Measurements from ENCODE around the gene NGB.

Gene NGB

DNA sequence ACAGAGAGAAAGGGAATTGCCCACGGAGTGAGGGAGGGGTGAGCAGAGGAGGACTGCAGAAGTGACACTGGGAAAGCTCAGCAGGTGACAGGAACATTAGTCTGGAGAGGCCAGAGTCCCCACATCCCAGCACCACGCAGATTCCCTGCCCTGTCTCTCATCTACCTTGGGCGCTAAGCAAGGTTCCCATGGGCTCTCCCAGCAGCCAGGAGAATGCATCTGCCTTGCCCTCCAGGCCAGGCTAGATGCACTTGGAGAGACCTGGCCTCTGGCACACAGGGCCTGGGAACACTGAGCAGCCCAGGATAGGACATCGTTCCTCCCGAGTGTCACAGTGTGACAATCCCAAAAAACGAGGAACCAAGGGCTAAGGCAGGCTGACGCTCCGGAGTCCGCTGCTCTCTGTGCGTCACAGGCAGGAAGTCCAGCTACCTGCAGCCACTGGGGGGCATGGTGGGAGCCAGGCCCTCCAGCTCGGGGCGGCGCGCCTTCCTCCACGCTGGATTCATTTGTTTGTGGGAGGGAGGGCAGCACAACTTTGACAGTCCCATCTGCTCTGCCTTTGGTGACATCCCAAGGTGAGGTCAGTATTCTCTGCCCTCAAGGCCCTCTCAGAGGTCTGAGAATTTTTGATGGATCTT lies 5.4 kb upstream of the NGB start:
- H3K36me3 Mint-ChIP-seq: peaks cover 2% of the 10 kb centered on the region

DNA sequence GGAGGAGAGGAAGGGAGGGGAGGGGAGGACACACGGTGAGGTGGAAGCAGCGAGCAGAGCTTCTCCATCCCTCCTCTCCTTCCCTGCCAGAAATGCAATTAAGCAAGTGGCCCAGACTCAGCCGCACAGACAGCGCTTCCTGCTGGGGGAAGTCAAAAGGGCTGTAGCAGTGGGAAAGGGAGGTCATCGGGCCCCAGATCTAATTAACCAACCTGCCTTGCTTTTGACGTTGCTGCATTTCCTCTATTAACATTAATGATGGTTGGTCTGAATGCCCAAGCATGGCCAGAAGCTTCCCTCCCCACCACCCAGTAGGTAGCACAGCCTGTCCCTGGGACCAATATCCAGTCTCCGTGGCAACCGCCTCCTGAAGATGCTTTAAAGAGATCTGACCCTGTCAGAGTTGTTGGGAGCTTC lies 4.6 kb upstream of the NGB start:
- Mint-ChIP-seq H3K4me1 (no peaks in the 10 kb centered on the region), H3K4me3 (no peak overlapping the region), H3K36me3 (peaks cover 2% of the 10 kb centered on the region), H3K27ac (no peak overlapping the region), H3K9me3 (no peaks in the 10 kb centered on the region), H3K27me3 (peaks cover 12% of the 10 kb centered on the region)

More for the DNA sequence above, 5.4 kb upstream of the NGB start:
- Mint-ChIP-seq H3K27me3 (peaks cover 9% of the 10 kb centered on the region), H3K4me3 (no peak overlapping the region), H3K27ac (peak overlapping the region; percentile 65), H3K9me3 (no peaks in the 10 kb centered on the region), H3K4me1 (no peaks in the 10 kb centered on the region)

DNA sequence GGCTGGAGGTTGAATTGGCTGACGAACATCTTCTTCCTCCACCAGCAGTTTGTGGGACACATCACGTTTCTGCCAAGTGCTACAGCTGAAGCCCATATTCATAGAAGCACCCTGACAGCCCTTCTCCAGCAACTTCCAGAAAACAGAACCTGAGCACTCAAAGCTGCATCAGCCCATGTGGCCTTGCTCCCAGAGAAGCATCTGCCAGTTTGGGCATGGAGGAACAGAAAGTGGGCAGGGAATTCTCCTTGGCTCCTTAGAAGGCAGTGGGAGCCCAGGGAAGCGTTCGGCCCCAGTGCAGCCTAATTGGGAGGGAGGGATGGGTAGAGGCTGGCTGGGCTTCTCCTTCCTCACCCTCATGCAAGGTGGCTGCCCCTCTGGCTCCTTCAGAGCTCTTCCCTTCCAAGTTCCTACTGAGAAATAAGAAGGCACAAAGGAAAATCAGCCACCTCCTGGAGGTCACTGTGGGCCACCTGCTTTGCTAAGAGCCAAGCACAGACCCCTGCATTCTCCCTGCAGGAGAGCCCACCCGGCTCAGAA lies 4.1 kb upstream of the NGB start:
- peaks cover 2% of the 10 kb centered on the region for H3K36me3 Mint-ChIP-seq

DNA sequence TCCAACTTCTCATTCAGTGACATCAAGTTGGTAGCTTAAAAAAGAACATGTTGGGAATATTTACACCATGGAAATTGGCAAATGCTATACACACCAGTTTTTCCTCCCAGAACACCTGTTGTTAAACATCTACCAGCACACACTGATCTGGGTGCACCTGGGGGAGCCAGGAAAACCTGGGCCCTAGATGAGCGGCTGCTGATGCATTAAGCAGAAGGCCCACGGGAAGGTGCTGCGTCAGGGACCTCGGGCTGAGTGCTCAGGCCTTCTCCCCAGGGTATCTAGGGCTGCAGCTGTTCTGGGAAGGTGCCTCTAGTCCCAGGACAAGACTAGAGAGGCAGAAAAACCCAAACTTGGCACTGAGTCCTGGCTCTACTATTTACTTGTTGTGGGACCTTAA lies 2.8 kb upstream of the NGB start:
- peaks cover 19% of the 10 kb centered on the region for H3K27me3 Mint-ChIP-seq
- peaks cover 4% of the 10 kb centered on the region for H3K4me1 Mint-ChIP-seq
- H3K27ac Mint-ChIP-seq: no peak overlapping the region
- H3K4me3 Mint-ChIP-seq: no peak overlapping the region
- peaks cover 2% of the 10 kb centered on the region for H3K36me3 Mint-ChIP-seq
- no peaks in the 10 kb centered on the region for H3K9me3 Mint-ChIP-seq

More for the DNA sequence above, 4.1 kb upstream of the NGB start:
- Mint-ChIP-seq H3K27me3 (peaks cover 12% of the 10 kb centered on the region), H3K4me1 (peaks cover under 1% of the 10 kb centered on the region), H3K4me3 (no peak overlapping the region), H3K27ac (no peak overlapping the region), H3K9me3 (no peaks in the 10 kb centered on the region)

DNA sequence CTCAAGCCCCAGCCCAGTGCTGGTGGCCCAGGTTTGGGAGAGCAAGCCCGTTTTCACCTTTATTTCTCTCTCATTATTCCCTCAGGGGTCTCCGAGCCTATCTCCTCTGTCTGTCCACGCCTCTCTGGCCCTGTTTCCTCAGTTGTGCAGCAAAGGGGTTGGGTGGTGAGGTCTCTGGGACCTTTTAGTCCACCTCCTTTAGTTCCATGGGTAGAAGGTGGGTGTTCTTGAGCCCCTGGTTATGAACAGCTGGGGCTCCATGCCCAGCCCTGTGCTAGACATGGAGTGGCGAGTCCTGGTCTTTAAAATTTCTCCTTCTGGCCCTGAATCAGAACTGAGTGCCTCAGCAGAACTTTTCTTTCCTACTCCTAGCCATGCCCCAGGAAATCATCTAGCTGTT lies 1.3 kb upstream of the NGB start:
- Mint-ChIP-seq H3K9me3 (peaks cover 5% of the 10 kb centered on the region), H3K27me3 (peaks cover 25% of the 10 kb centered on the region), H3K4me1 (peaks cover 4% of the 10 kb centered on the region), H3K4me3 (no peak overlapping the region), H3K27ac (no peak overlapping the region), H3K36me3 (peaks cover 4% of the 10 kb centered on the region)

DNA sequence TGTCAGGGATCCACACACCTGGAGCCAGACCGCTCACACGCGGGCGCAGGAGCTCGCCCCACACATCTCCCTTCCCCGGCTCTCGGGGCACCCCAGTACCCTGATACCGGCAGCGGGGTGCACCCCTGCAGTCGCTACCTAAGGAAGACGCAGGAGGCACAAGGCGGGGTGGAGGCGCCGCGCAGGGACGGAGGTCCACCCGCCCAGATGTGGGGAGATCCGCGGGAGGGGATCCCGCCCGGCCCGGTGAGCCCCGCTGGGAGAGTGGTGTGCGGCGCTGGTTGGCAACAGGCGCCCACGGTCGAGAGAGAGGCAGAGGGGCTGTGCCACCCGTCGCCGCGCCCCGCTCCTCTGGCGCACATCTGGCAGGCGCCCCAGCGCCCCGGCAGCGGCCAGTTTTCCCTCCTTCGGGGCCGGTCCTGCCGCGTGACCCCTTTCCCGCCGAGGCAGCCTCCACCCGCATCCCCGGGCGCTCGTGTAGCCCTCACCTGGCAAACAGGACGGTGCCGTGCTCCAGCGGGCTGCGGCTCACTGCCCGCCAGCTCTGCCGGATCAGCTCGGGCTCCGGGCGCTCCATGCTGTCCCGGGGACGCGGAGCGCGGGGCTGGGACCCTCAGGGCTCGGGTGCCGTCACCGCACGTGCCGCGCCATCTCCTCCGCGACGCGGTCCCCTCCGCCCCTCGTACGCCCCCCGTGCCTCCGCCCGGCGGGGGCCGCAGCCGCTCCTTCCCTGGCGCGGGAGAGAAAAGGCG lies 469 bp downstream of the NGB start:
- Mint-ChIP-seq H3K4me3 (no peak overlapping the region), H3K27ac (no peak overlapping the region), H3K9me3 (peaks cover 5% of the 10 kb centered on the region), H3K36me3 (peaks cover 1% of the 10 kb centered on the region), H3K4me1 (peaks cover 4% of the 10 kb centered on the region), H3K27me3 (peaks cover 25% of the 10 kb centered on the region)

DNA sequence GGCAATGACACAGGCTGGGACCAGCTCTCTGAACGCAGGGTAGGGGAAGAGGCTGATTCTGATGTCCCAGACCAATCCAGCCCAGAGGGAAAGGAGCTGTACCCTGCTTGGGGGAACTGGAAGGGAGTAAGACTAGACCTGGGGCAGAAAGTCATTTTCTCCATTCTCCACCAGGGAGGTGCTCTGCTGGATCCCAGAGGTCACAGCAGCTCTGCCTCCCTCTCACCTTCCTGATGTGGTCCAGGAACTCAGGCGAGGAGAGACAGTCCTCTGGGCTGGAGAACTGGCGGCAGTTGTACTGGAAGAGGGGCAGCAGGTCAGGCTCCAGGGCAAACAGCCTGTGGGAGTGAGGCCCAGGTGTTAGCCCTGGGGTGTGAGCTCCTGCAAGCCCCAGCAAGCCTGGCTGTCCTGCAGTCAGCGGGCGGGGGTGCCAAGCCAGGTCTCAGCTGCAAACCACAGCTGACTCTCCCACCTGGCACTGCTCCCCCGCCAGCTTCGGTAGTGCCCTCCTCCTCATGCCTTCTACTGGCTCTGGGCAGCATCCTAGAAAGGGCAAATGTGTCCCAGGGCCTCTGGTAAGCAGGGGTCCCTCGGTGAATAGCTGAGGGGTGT lies 1.9 kb downstream of the NGB start:
- peaks cover 25% of the 10 kb centered on the region for H3K27me3 Mint-ChIP-seq

DNA sequence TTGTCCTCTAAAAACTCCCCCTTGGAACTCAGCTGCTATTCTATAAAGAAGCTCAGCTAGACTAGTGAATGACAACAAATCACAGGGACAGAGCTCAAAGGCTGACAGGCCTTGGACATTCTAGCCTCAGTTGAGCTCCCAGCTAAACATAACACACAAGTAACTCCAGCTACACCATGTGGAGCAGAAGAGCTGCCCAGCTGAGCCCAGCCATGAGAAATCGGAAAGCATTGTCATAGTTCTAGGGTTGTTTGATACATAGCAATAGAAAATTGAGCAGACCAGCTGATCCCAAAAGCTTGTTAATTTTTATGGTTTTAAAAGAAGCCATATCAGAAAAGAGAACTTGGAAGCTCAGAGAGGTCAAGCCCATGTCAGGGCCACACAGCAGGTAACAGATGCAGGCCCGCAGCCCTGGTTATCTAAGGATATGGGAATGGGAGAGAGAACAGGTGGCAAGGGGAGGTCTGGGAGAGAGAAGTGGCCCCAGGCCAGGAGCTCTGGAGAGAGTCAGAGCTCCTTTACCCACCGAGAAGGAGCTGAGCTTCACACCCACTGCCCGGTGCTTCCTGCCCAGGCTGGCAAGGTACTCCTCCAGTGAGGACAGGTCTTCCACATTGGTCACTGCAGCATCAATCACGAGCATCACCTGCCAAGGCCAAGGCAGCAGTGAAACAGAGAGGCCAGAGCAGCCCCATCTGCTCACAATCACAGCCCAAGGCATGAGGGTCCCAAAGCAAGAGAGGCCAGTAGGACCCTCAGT lies 2.9 kb downstream of the NGB start:
- Mint-ChIP-seq H3K27me3 (peaks cover 25% of the 10 kb centered on the region), H3K4me3 (no peak overlapping the region), H3K27ac (no peak overlapping the region), H3K36me3 (peaks cover 1% of the 10 kb centered on the region), H3K9me3 (peaks cover 5% of the 10 kb centered on the region), H3K4me1 (peaks cover 4% of the 10 kb centered on the region)

More for the DNA sequence above, 1.9 kb downstream of the NGB start:
- H3K4me3 Mint-ChIP-seq: no peak overlapping the region
- peaks cover 1% of the 10 kb centered on the region for H3K36me3 Mint-ChIP-seq
- H3K9me3 Mint-ChIP-seq: peaks cover 5% of the 10 kb centered on the region
- no peak overlapping the region for H3K27ac Mint-ChIP-seq
- H3K4me1 Mint-ChIP-seq: peaks cover 4% of the 10 kb centered on the region

DNA sequence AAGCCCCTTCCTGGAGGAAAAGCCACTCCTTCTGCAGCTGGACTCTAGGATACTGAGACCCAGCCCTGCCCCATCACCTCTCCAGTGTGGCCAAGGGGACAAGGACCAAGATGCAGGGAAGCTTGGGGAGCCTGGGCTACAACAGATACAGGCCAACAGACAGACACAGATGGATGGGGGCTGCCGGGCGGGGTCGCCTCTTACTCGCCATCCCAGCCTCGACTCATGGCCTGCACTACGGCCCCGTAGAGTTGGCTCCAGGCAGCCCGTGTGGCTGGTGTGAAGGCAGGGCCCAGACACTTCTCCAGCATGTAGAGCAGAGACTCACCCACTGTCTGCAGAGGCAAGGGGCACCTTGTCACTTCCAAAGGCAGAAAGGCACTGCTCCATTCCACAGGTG lies 4.7 kb downstream of the NGB start:
- no peak overlapping the region for H3K27ac Mint-ChIP-seq
- peaks cover 18% of the 10 kb centered on the region for H3K27me3 Mint-ChIP-seq
- peaks cover 5% of the 10 kb centered on the region for H3K9me3 Mint-ChIP-seq
- peaks cover 1% of the 10 kb centered on the region for H3K36me3 Mint-ChIP-seq
- no peak overlapping the region for H3K4me3 Mint-ChIP-seq
- peaks cover 4% of the 10 kb centered on the region for H3K4me1 Mint-ChIP-seq

DNA sequence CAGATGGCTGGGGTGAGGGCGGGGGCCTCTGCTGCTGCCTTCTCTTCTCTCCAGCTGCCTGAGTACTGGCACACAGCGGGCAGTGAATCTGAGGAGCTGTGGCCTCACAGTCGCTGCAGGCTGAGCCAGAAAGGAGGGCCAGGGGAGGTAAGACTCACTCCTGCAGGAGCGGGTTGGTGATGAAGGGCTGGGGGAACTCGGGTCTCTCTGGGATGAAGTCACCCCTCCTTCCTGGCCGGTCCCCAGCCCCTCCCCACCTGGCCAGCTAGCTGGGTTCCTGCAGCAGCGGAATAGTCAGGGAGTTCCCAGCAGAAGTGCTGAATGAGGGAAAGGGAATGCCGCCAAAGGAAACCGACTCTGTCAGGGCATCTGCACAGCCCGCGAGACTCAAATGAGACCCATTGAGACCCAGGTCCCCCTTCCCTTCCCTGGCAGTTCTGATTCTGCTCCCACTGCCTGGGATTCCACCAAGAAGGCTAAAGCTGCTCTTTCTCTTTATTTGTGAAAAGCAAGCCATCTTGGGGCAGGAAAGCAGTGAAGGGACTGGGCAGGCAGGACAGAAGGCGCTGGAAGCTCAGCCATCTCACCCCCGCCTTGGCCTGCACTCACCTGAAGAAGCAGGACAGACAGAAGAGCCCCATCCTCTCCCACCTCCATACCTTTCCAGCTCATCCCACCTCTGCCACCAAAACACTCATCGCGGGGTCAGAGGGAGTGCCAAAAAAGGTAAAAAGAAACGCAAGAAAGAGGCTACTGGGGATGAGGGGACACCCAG lies 5.3 kb downstream of the NGB start:
- Mint-ChIP-seq H3K27me3 (peaks cover 16% of the 10 kb centered on the region), H3K4me3 (no peak overlapping the region), H3K9me3 (peaks cover 5% of the 10 kb centered on the region), H3K36me3 (peaks cover 1% of the 10 kb centered on the region), H3K4me1 (peaks cover 4% of the 10 kb centered on the region), H3K27ac (no peak overlapping the region)

DNA sequence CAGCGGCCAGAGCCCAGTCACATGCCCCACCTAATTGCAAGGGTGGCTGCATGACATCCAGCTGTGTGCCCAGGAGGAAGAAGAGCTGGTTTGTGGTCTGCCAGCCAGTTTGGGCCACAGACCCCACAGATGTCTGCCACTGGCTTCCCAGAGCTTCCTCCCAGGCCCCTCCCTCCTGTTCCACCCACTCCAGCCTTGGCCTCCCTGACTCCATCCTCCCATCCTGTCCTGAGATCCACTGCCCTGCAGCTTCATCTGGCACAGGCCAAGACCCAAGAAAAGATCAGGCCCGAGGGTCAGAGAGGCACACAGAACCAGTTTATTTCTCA lies 5.9 kb downstream of the NGB start:
- peaks cover 5% of the 10 kb centered on the region for H3K9me3 Mint-ChIP-seq
- H3K27ac Mint-ChIP-seq: no peak overlapping the region
- H3K4me3 Mint-ChIP-seq: no peak overlapping the region
- peaks cover 4% of the 10 kb centered on the region for H3K4me1 Mint-ChIP-seq
- H3K27me3 Mint-ChIP-seq: peaks cover 16% of the 10 kb centered on the region
- H3K36me3 Mint-ChIP-seq: peaks cover 1% of the 10 kb centered on the region

DNA sequence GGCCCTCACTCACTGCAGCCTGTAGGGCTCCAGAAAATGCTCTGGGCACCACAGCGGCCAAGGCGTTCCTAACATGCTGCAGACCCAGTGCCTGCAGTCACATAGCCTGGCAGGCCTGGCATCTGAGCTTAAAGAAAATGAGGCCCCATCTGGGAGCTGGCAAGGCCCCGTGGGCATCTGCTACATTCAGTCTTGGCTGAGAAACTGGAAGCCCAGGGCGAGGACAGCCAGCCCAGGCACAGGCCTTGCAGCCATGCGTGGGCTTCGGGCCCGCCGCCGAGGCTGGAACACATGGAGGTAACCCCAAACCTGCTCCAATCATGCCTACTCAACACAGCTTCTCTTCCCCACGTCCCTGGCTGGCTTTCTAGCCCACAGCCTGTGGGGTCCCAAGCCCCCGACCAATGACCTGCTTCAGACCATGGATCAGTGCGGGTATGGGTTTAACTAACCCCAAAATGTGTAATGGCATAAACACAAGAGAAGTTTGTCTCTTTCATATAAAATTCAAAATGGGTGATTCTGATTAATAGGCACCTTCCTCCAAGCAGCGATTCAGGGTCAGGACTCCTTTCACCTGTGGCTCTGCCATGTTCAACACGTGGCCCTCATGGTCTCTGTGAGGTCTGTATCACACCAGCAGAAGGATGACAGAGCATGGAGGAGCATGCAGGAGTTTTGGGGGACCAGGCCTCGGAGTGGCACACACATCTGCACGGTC lies 6.4 kb downstream of the NGB start:
- peaks cover 1% of the 10 kb centered on the region for H3K36me3 Mint-ChIP-seq
- H3K9me3 Mint-ChIP-seq: peaks cover 5% of the 10 kb centered on the region
- peaks cover 12% of the 10 kb centered on the region for H3K27me3 Mint-ChIP-seq
- H3K27ac Mint-ChIP-seq: no peak overlapping the region
- no peaks in the 10 kb centered on the region for H3K4me1 Mint-ChIP-seq
- no peak overlapping the region for H3K4me3 Mint-ChIP-seq

DNA sequence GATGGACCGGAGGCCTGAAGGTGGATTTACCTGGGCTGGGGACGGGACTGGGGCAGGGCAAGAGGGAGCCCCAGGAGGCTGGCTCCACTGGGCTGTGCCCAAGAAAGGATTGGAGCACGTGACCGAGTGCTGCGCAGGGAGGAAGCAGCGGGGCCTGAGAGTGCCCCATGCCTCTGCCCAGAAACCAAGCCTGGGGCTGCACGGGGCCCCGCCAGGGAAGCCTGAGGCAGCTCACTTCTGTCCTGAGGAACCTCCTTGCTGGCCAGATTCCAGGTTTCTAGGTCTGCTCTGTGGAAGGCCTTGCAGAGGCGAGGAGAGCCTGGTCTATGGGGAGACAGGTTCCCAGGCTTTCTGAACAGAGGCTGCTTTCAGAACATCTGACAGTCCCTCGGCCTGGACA lies 10.4 kb downstream of the NGB start:
- no peaks in the 10 kb centered on the region for H3K9me3 Mint-ChIP-seq
- peaks cover 3% of the 10 kb centered on the region for H3K27me3 Mint-ChIP-seq
- H3K4me1 Mint-ChIP-seq: no peaks in the 10 kb centered on the region
- H3K27ac Mint-ChIP-seq: no peak overlapping the region
- H3K36me3 Mint-ChIP-seq: no peaks in the 10 kb centered on the region
- no peak overlapping the region for H3K4me3 Mint-ChIP-seq

DNA sequence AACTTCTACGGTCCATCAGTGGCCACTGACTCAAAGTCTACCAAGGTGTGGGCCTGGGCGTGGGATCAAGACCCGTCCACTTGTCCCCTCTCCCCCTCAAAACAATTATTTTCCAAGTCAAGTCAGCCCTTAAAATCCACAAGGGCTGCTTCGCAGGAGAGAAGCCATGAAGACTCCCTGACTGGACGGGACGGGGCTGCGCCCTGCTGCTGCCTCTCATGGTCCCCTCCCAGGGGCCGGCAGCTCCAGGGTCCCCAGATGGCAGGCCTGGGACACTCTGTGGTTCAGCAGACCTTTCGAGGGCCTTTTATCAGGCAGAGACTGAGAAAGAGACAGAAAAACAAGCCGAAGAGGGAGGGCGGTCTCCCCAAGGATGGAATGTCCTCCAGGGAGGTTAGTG lies 10.8 kb downstream of the NGB start:
- Mint-ChIP-seq H3K9me3 (no peaks in the 10 kb centered on the region), H3K4me3 (no peak overlapping the region), H3K36me3 (no peaks in the 10 kb centered on the region), H3K4me1 (no peaks in the 10 kb centered on the region), H3K27me3 (peaks cover 3% of the 10 kb centered on the region), H3K27ac (no peak overlapping the region)

Data from activated naive CD4-positive, alpha-beta T cell treated with anti-CD3 and anti-CD28 coated beads, Interleukin-2, amount 50 U/mL, for 24 hours (primary cell).